HG02970 (cell line): Measurements from ENCODE around the gene PMM1.
"Not testable (repeated sequence)": the region's sequence is repeated elsewhere in the genome, so short reads cannot be mapped to it uniquely, and the experiment has no call there.

Experiments
- ATAC-seq: cut with Tn5 transposase; IDR thresholded peaks from one replicate; pipeline ENCODE4 v1.9.1; 2021; ENCODE audit warnings: mild to moderate bottlenecking, moderate library complexity, moderate number of reproducible peaks; ENCODE audit not compliant: unreplicated experiment, low FRiP score

Gene PMM1

GRCh38 chr22:41598081-41598480 is 8.4 kb upstream of the PMM1 start:
- no peak for ATAC-seq

GRCh38 chr22:41597635-41597953 is 8.0 kb upstream of the PMM1 start:
- no peak for ATAC-seq

- no peak for ATAC-seq
Measured at GRCh38 chr22:41596776-41597634, 7.4 kb upstream of the PMM1 start.

GRCh38 chr22:41595703-41596102 is 6.1 kb upstream of the PMM1 start:
- no peak for ATAC-seq

GRCh38 chr22:41593336-41593960 is 3.8 kb upstream of the PMM1 start:
- ATAC-seq: not testable (repeated sequence)

- no peak for ATAC-seq
Measured at GRCh38 chr22:41587347-41587723, 2.3 kb downstream of the PMM1 start.

- no peak for ATAC-seq
Measured at GRCh38 chr22:41585898-41586297, 3.7 kb downstream of the PMM1 start.

GRCh38 chr22:41584881-41585280 is 4.8 kb downstream of the PMM1 start:
- no peak for ATAC-seq

GRCh38 chr22:41582694-41583093 is 6.9 kb downstream of the PMM1 start:
- no peak for ATAC-seq

GRCh38 chr22:41579997-41580355 is 9.7 kb downstream of the PMM1 start:
- ATAC-seq: no peak

GRCh38 chr22:41579297-41579996 is 10.2 kb downstream of the PMM1 start:
- ATAC-seq: no peak

GRCh38 chr22:41578818-41579217 is 10.8 kb downstream of the PMM1 start:
- no peak for ATAC-seq

- ATAC-seq: no peak
Measured at GRCh38 chr22:41578114-41578513, 11.5 kb downstream of the PMM1 start.

- no peak for ATAC-seq
Measured at GRCh38 chr22:41576877-41577276, 12.8 kb downstream of the PMM1 start.

- ATAC-seq: no peak
Measured at GRCh38 chr22:41575533-41575932, 14.1 kb downstream of the PMM1 start.

- no peak for ATAC-seq
Measured at GRCh38 chr22:41574847-41575381, 14.7 kb downstream of the PMM1 start.

GRCh38 chr22:41573677-41574076 is 16.0 kb downstream of the PMM1 start:
- ATAC-seq: no peak

- ATAC-seq: not testable (repeated sequence)
Measured at GRCh38 chr22:41572305-41572704, 17.3 kb downstream of the PMM1 start.

GRCh38 chr22:41571786-41572185 is 17.9 kb downstream of the PMM1 start:
- ATAC-seq: no peak

GRCh38 chr22:41570221-41570620 is 19.4 kb downstream of the PMM1 start:
- ATAC-seq: no peak

GRCh38 chr22:41568811-41569210 is 20.8 kb downstream of the PMM1 start:
- ATAC-seq: no peak

GRCh38 chr22:41567512-41567768 is 22.2 kb downstream of the PMM1 start:
- no peak for ATAC-seq
